ENCODE measurements around the gene GATM.

The GATM gene

GRCh38 chr15:45389351-45389750 is 11.0 kb upstream of the GATM start:
- DNase-seq (ENCODE audit: low read depth in 2 of 2), result no peak
- H3K4me3 ChIP-seq (replicated peaks in 1 of 2; ENCODE audit: low read depth in 2 of 2, low read length in 2 of 2), result no peak overlapping the region
- no peak for TF ChIP-seq CTCF (IDR thresholded peaks at IDR 0.05; ENCODE audit: low read depth, low read length)

- TF ChIP-seq CTCF (IDR thresholded peaks at IDR 0.05; ENCODE audit: low read depth, low read length), result no peak
- H3K4me3 ChIP-seq (replicated peaks in 1 of 2; ENCODE audit: low read depth in 2 of 2, low read length in 2 of 2), result no peak overlapping the region
- no peak for DNase-seq (ENCODE audit: low read depth in 2 of 2)
Observed at GRCh38 chr15:45387380-45388007, 9.2 kb upstream of the GATM start.

GRCh38 chr15:45386974-45387373 is 8.6 kb upstream of the GATM start:
- no peak for DNase-seq (ENCODE audit: low read depth in 2 of 2)
- H3K4me3 ChIP-seq (replicated peaks in 1 of 2; ENCODE audit: low read depth in 2 of 2, low read length in 2 of 2), result no peak overlapping the region
- TF ChIP-seq CTCF (IDR thresholded peaks at IDR 0.05; ENCODE audit: low read depth, low read length), result no peak

- no peak for TF ChIP-seq CTCF (IDR thresholded peaks at IDR 0.05; ENCODE audit: low read depth, low read length)
- DNase-seq (ENCODE audit: low read depth in 2 of 2), result no peak
- H3K4me3 ChIP-seq (replicated peaks in 1 of 2; ENCODE audit: low read depth in 2 of 2, low read length in 2 of 2), result no peak overlapping the region
Observed at GRCh38 chr15:45386420-45386819, 8.1 kb upstream of the GATM start.

- DNase-seq (ENCODE audit: low read depth in 2 of 2), result no peak
- no peak for TF ChIP-seq CTCF (IDR thresholded peaks at IDR 0.05; ENCODE audit: low read depth, low read length)
- H3K4me3 ChIP-seq (replicated peaks in 1 of 2; ENCODE audit: low read depth in 2 of 2, low read length in 2 of 2), result no peak overlapping the region
Observed at GRCh38 chr15:45385590-45385989, 7.2 kb upstream of the GATM start.

GRCh38 chr15:45384700-45385099 is 6.4 kb upstream of the GATM start:
- DNase-seq (ENCODE audit: low read depth in 2 of 2), result no peak
- no peak for TF ChIP-seq CTCF (IDR thresholded peaks at IDR 0.05; ENCODE audit: low read depth, low read length)
- H3K4me3 ChIP-seq (replicated peaks in 1 of 2; ENCODE audit: low read depth in 2 of 2, low read length in 2 of 2), result no peak overlapping the region

- no peak for TF ChIP-seq CTCF (IDR thresholded peaks at IDR 0.05; ENCODE audit: low read depth, low read length)
- H3K4me3 ChIP-seq (replicated peaks in 1 of 2; ENCODE audit: low read depth in 2 of 2, low read length in 2 of 2), result no peak overlapping the region
- DNase-seq (ENCODE audit: low read depth in 2 of 2), result no peak
Observed at GRCh38 chr15:45378913-45379262, 544 bp upstream of the GATM start.
